Effector CD4-positive, alpha-beta T cell (primary cell): ENCODE data around the gene SEMA4G.

Experiments
- DNase-seq: peaks from one replicate; pipeline ENCODE4 v3.0.0-alpha.2; 2020

SEMA4G gene

DNA sequence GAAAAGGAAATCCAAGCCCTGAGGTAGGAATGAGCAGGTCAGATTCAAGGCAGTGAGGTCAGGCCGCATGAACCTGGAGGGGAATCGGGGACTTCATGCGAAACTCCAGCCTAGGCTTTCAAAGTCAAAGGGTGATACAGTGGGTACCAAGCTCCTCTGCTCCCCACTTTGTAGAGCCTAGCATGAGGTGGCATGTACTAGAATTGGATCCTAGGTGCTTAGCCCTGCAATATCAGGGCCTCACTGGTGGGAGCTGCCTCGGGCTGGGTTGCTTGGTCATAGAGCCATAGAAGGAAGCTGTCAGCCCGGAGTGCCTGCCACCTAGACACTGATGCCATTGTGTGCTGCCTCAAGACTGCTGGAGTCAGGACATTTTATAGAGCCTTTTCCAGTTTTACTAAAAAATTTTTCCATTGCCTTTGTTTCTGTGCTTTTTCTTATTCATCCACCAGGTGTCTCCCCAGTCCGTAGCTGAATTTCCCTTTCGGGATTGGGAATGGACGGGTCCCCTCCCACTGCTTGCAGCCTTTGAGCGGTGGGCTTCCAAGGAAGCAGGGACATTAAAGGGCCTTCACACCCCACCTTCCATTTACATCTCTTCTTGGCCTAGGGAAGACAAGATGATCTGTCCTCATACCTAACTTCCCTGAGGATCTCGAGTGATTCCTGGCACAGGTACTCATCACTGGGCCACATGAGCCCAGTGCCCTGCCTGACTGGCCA, 24.8 kb downstream of the SEMA4G start:
- no peak for DNase-seq

GRCh38 chr10:100995181-100995580, 25.9 kb downstream of the SEMA4G start:
- no peak for DNase-seq

- DNase-seq: peak; percentile 21
Observed at GRCh38 chr10:100996678-100997359, 27.5 kb downstream of the SEMA4G start.

DNA sequence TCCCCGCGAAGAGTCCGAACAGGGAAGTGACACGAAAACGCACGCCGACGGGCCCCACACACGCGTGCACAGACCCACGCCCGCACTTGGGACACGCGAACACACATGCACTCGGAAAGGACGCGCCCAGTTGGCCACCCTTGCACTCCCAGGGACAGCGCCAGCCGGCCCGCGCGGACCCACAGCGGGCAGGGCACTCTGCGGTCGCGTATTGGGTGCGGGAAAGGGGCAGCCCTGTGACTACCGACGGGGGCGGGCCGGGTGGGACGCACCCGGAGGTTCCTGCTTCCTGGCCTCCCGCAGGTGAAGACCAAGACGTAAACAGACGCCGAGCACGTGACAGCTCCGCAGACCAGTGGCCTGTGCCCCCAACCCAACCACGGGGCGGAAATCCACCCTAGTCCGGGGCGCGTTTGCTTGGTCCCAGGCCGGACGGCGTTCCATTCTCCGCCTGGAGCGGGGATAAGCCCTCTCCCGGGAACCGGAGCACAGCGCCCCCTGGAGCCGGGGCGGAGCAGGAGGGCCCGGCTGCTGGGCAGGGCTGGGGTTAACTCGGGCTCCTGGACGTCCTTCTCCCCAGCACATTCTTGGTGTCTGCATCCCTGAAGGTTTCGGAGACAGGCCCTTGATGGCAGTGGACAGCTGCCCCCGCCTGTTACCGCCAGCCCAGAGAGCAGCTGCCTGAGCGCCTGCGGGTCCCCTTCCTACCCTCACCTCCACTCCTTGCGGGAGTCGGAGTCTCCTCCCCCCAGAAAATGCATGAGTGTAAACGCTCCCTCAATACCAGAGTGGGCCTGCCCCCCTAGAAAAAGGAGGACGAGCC, 28.3 kb downstream of the SEMA4G start:
- peak; percentile 72 for DNase-seq

DNA sequence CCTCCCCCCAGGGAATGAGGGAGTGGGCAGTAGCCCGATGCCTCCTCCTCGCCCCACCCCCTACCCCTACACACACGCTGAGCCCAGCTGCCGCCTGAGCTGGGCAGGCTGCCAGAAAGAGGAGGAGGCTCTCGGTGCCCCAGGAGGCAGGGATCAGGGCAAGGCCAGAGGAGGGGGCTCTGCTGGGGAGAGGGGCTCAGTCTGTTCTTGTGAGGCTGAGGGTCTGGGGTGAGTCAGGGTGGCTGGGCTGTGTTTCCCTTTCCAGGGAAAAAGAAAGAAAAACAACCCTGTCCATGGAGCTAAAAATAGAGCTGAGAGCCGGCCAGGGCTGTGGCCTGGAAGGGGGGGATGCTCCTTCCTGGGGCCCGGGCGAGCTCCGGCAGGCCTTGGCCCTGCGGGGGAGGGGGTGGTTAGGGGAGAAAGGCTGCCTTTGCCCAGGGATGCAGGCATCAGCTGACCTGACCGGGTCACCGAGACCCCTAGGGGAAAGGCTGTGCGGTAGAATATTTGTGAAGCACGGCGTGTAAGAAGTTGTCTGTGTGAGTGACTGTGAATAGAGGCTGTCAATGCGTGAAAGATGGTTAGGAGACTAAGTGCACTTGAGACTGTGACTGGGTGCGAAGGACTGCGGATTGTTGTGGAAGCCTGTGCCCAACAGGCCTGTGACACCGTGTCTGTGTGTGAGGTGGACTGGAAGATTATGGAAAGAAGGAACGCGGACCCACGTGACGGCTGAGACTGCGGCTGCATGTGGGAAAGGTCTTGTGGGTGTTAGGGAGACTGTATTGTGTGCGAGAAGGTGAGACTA, 29.1 kb downstream of the SEMA4G start:
- peak; percentile 55 for DNase-seq

- peak; percentile 70 for DNase-seq
Observed at GRCh38 chr10:100998991-100999741, 29.9 kb downstream of the SEMA4G start.

DNA sequence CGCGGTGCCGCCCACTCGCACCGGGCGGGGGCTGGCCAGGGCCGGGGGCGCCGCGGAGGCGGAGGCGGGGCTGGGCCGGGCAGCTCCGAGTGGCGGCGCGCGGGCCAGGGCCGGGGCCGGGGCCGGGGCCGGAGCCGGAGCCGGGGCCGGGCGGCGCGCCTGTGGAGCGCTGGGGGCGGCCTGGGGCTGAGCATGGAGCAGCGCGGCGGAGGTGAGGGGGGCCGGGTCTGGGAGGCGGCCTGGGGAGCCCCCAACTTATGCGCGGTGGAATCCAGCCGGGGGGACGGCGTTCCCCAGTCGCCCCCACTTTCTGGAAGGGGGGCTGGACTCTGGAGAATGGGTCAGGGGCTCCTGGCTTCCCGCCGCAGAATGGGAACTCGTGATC, 30.4 kb downstream of the SEMA4G start, which contains the start of gene LZTS2:
Gene LZTS2, plus strand, starts transcription at position 67 of the 385 bp plus-strand sequence. CDS start 2,731 bp downstream, outside the sequence.
- DNase-seq: no peak

- DNase-seq: no peak
Observed at GRCh38 chr10:101000127-101000914, 31.0 kb downstream of the SEMA4G start.

DNA sequence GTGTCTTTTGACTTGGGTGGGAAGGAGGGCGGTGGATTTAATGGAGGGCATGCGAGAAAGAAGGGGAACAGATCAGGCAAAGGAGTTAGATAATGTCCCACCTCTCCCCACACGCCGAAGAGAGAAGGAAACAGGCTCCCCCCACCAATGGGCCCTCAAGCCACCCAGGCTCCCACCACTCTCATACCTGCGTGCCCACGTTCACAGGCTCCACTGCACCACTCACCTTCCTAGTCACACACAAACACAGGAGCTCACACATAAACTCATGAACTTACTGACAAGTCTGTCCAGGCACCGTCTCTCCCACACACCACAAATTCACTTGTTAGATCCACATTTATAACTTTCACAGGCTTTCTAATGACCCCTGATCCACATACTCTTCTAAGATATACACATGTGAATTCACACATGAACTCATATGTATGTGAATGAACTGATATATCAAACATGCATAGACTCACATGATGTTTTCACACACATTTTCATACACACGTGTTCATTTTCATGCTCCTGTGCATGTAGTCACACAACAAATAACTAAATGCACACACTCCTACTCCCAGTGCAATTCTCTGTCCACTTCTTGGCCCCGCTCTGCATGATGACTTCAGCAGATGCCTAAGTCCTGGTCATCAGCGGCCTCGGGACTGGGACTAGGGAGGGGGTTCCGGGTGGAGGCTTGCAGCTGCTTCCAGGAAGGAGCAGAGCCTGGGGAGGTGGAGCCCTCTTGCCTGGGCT, 31.8 kb downstream of the SEMA4G start:
- DNase-seq: no peak

GRCh38 chr10:101001659-101002035, 32.3 kb downstream of the SEMA4G start:
- DNase-seq: no peak

- DNase-seq: no peak
Observed at GRCh38 chr10:101002456-101002855, 33.2 kb downstream of the SEMA4G start.

GRCh38 chr10:101003639-101004206, 34.4 kb downstream of the SEMA4G start:
- no peak for DNase-seq

GRCh38 chr10:101005361-101005760, 36.1 kb downstream of the SEMA4G start:
- no peak for DNase-seq

DNA sequence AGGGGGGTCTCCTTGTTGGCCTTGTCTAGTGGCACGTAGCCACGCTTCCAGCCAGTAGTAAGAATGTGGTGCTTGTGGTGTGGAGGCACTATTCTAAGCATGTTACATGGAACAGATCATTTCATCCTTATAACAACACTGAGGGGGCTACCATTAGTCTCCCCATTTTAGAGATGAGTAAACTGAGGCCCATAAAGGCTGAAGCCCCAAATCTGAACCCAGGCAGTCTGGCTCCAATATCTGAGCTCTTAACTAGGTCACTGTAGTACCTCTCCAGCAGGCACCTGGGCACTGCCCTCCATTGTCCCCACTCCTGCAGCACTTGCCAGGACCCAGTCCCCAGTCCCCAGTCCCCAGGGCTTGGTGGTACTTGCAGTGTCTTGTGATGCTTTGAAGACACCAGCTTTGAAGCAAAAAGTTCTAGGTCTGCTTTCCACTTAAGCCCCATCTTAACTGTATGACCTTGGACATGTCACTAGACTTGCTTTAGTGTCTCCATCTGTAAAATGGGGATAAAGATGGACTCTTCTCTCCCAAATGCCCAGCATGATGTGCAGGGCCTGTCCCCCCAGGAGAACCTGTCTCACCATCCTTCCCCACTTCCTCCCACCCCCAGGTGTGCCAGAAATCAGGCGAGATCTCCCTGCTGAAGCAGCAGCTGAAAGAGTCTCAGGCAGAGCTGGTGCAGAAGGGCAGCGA, 36.7 kb downstream of the SEMA4G start:
- DNase-seq: no peak

DNA sequence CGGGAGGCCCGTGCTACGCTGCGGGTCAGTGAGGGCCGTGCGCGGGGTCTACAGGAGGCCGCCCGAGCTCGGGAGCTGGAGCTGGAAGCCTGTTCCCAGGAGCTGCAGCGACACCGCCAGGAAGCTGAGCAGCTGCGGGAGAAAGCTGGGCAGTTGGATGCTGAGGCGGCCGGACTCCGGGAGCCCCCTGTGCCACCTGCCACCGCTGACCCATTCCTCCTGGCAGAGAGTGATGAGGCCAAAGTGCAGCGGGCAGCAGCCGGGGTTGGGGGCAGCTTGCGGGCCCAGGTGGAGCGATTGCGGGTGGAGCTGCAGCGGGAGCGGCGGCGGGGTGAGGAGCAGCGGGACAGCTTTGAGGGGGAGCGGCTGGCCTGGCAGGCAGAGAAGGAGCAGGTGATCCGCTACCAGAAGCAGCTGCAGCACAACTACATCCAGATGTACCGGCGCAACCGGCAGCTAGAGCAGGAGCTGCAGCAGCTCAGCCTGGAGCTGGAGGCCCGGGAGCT, 37.3 kb downstream of the SEMA4G start:
- no peak for DNase-seq

- DNase-seq: no peak
Observed at GRCh38 chr10:101007099-101007711, 37.9 kb downstream of the SEMA4G start.

- DNase-seq: no peak
Observed at GRCh38 chr10:101007915-101008822, 38.9 kb downstream of the SEMA4G start.
